Fibroblast of pulmonary artery (primary cell): ENCODE results near the gene SASH1.
A peak's percentile ranks its signal among the peaks of the same experiment; 100 is the strongest.

Source experiments
- DNase-seq: peaks from one replicate; pipeline ENCODE4 v3.0.0-alpha.2; 2010; ENCODE audit warnings: low read depth
- H3K4me3 ChIP-seq: replicated peaks from 2 replicates; pipeline ENCODE4 v1.5.1; 2011; ENCODE audit warnings: low read depth, mild to moderate bottlenecking, control low read depth, low read length, moderate library complexity
- CTCF ChIP-seq: IDR thresholded peaks from 2 replicates; pipeline ENCODE4 v1.5.1; 2011; ENCODE audit warnings: mild to moderate bottlenecking, control low read depth, low read length, inconsistent platforms; ENCODE audit errors: missing control alignments

SASH1 gene

GRCh38 chr6:148359228-148359627 lies 16.6 kb downstream of the SASH1 start:
- no peak for TF ChIP-seq CTCF
- DNase-seq, result no peak
- no peak overlapping the region for H3K4me3 ChIP-seq

GRCh38 chr6:148364056-148364824 lies 21.6 kb downstream of the SASH1 start:
- DNase-seq, result peak; percentile 93
- peak overlapping the region; percentile 29 for H3K4me3 ChIP-seq
- no peak for TF ChIP-seq CTCF

GRCh38 chr6:148365041-148365440 lies 22.4 kb downstream of the SASH1 start:
- no peak overlapping the region for H3K4me3 ChIP-seq
- no peak for DNase-seq
- no peak for TF ChIP-seq CTCF

- no peak overlapping the region for H3K4me3 ChIP-seq
- no peak for TF ChIP-seq CTCF
- peak; percentile 97 for DNase-seq
Measured at GRCh38 chr6:148367411-148368024, 24.9 kb downstream of the SASH1 start.

GRCh38 chr6:148370176-148370575 lies 27.5 kb downstream of the SASH1 start:
- no peak for TF ChIP-seq CTCF
- DNase-seq, result no peak
- no peak overlapping the region for H3K4me3 ChIP-seq

- no peak for DNase-seq
- TF ChIP-seq CTCF, result no peak
- H3K4me3 ChIP-seq, result no peak overlapping the region
Measured at GRCh38 chr6:148374040-148374774, 31.6 kb downstream of the SASH1 start.
